ENCODE data around the gene FRMD8.

GRCh38 chr11:65414776-65415498 is 28.5 kb downstream of the FRMD8 start:
- TF ChIP-seq EZH2phosphoT487 (IDR thresholded peaks at IDR 0.05; ENCODE audit: insufficient read depth, low read depth) (no peak), EZH2 (IDR thresholded peaks at IDR 0.05; ENCODE audit: insufficient read depth, poor library complexity, severe bottlenecking) (no peak)
